HG03135 (cell line): ENCODE measurements around the gene KIAA1755.
"Not testable (repeated sequence)": the region's sequence is repeated elsewhere in the genome, so short reads cannot be mapped to it uniquely, and the experiment has no call there.

Experiments
- ATAC-seq: cut with Tn5 transposase; IDR thresholded peaks from one replicate; pipeline ENCODE4 v1.9.1; 2021; ENCODE audit warnings: mild to moderate bottlenecking, moderate library complexity; ENCODE audit not compliant: unreplicated experiment

KIAA1755 gene

DNA sequence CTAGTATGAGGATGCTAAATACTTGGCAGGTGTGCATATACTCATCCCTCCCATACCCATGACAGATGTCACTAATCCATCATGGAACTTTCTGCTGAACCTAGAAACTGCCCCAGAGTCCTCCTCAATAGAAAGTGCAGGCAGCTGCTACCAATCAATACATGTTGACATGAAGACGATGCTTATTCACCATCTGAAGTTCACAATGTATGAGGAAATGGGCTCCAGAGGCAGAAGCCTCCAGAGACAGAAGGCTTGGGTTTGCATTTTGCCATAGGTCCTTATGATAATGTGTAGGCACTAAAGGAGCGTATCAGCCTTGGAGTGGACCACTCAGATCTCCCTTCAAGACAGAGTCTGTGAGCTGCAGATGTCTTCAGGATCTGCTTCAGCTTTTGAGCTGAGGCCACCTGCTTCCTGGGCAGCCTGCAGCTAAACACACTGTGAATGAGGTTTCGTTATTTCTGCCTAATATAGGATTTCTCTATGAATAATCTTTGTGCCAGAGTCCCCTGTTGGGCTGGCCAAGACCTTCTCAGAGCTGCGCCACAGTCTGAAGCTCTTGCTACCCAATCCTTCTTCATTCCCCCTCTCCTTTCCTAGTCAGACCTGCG is 7.5 kb upstream of the KIAA1755 start:
- ATAC-seq, result no peak

GRCh38 chr20:38267296-38267695 is 6.8 kb upstream of the KIAA1755 start:
- ATAC-seq, result no peak

GRCh38 chr20:38266426-38266825 is 5.9 kb upstream of the KIAA1755 start:
- no peak for ATAC-seq

GRCh38 chr20:38262931-38263330 is 2.4 kb upstream of the KIAA1755 start:
- no peak for ATAC-seq

DNA sequence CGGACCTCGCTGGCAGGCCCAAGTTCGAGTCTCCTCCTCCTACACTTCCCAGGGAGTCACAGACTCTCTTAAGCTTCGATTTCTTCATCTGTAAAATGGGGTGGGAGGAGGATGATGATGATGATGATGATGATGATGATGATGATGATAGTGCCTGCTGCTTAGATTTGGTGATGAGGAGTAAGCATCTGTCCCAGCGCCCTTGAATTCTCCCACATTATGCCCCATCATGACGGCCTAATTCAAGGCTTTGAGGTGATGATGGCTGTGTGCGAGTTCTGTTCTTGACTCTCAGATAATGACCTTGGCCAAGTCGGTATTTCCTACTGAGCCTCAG is 487 bp upstream of the KIAA1755 start:
- ATAC-seq, result no peak

- no peak for ATAC-seq
Measured at GRCh38 chr20:38260025-38260377, 534 bp downstream of the KIAA1755 start.

- ATAC-seq, result no peak
Measured at GRCh38 chr20:38258545-38259215, 1.9 kb downstream of the KIAA1755 start.

DNA sequence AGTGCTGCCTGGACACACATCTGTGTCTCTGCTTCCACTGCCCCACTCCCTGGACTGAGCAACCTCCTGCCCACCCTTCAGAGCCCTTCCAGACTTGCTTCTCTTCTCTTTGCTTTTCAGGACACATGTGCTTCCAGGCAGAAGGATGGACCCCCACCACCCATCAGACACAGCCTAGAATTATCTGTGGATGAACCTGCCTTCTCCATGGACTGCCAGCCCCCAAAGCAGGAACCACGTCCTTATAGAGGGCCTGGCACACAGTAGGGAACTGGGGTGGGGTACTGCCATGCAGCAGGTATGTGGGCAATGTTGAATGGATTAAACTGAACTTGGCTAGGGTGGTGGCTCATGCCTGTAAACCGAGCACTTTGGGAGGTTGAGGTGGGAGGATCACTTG is 3.6 kb downstream of the KIAA1755 start:
- ATAC-seq, result no peak

DNA sequence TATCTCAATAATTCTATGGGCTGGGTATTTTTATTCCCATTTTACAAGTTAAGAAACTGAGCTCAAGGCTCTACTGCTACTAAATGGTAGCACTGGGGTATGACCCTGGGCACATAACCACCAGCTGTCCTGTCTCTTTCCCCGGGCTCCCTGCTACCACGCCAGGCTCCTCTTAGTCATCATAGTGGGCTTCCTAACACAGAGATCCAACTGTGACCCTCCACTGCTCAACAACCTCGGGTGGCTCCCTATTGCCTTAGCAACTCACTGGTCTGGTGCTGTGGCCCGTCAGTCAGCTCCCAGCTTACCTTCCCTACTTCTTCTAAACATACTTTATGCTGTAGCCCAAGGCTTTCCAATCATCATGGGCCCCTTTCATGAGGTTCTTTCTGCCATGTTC is 4.5 kb downstream of the KIAA1755 start:
- ATAC-seq, result no peak

GRCh38 chr20:38255393-38255792 is 5.1 kb downstream of the KIAA1755 start:
- no peak for ATAC-seq

- not testable (repeated sequence) for ATAC-seq
Measured at GRCh38 chr20:38254621-38255020, 5.9 kb downstream of the KIAA1755 start.

DNA sequence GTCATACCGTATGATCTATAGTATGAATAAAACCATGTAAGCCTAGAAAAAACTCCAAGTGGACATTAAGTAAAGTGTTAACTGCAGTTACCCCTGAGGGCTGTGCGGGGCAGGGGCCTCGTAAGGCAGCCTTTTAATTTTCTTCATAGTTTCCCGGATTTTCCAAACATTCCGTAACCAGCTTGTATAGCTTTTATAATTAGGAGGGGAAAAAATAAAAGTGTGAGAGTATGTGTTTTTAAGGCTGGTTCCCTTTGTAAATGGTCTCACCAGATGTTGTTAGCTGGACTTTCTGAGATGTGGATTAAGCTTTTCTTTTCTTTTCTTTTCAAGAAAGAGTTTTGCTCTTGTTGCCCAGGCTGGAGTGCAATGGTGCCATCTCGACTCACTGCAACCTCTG is 7.0 kb downstream of the KIAA1755 start:
- no peak for ATAC-seq

- no peak for ATAC-seq
Measured at GRCh38 chr20:38252292-38253288, 7.9 kb downstream of the KIAA1755 start.

GRCh38 chr20:38251441-38251840 is 9.1 kb downstream of the KIAA1755 start:
- ATAC-seq, result not testable (repeated sequence)

- no peak for ATAC-seq
Measured at GRCh38 chr20:38250609-38251008, 9.9 kb downstream of the KIAA1755 start.

DNA sequence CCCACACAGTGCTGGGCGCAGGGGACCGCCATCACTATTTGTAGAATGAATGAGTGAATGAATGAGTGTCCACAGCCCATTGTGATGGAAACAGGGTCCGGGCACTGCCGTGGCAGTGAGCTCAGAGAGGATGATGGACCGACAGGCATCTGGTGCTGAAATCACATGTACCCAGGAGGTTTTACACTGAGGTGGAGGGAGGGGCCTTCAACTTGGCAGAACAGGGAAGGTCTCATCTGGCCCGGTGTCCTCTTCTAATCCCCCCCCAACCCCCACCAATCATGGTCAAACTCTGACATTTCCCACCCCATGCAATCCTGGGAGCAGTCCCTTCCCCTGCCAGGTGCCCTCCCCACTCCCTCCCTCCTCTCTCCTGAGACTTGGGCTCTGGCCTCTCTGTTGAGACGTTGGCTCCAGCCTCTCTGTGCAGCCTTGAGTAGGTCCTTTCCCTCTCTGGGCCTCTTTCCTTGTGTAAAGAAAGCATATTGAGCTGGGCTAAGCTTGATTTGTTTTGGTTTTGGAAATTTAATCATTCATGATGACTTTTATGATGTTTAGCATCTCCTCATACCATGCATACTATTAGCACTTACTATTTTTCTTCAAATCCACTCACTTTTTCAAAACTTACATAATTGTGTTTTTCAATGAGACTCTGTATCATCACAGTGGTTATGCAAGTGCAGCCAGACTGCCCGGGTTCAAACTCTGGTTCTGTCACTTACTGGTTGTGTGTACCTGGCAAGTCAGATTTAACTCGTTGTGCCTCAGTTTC is 10.8 kb downstream of the KIAA1755 start:
- ATAC-seq, result no peak

GRCh38 chr20:38248133-38248532 is 12.4 kb downstream of the KIAA1755 start:
- ATAC-seq, result no peak

GRCh38 chr20:38247725-38248124 is 12.8 kb downstream of the KIAA1755 start:
- ATAC-seq, result not testable (repeated sequence)

GRCh38 chr20:38247166-38247509 is 13.4 kb downstream of the KIAA1755 start:
- no peak for ATAC-seq

DNA sequence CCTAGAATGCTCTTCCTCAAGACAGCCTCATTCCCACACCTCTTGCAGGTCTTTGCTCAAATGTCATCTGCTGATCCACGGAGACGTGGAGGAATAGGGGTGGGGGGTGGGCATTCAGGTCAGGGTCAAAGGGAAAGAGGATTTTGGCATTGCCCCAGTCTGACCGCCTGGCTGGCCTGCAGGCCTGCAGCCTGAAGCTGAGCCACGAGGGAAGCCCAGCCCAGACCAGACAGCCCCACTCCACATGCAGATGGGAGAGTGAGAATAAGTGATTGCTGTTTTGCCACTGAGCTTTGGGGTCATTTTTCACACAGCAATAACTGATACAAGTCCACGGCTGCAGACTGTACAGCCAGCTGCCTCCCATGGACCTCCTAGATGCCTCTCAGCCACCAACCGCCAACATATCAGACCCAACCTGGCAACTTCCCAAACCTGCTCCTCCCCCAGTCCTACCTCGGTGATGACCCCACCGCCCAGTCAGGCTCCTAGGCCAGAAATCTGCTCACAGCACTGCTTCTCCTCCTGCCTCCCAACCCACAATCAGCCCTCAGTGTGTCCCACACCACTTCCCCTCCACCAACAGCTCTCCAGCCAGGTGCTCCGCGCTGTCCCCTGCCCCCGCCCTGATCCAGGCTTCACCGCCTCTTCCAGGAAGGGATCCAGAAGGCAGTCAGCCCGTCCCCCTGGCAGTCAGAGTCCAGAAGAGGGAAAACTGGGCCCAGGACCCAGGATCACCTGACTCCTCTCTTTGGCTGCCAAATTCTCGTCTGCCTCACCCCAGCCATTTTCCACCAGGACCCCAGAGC is 14.0 kb downstream of the KIAA1755 start:
- no peak for ATAC-seq
